ENCODE measurements around the gene IRF2BP2.
"Not testable (repeated sequence)": the region's sequence is repeated elsewhere in the genome, so short reads cannot be mapped to it uniquely, and the experiment has no call there.

Gene IRF2BP2

GRCh38 chr1:234610061-234610665, at the start of gene IRF2BP2:
TSS of gene IRF2BP2 (minus strand) at chr1:234610178. CDS start at chr1:234609494, 684 bp downstream.
- peak; percentile 77 for DNase-seq

GRCh38 chr1:234659538-234659937, 49.6 kb upstream of the IRF2BP2 start:
- DNase-seq: no peak

- DNase-seq: no peak
These were observed 48.2 kb upstream of the IRF2BP2 start for GRCh38 chr1:234658138-234658537.

GRCh38 chr1:234656944-234657654, 47.1 kb upstream of the IRF2BP2 start:
- no peak for DNase-seq

GRCh38 chr1:234656070-234656895, 46.3 kb upstream of the IRF2BP2 start:
- DNase-seq: no peak

- DNase-seq: no peak
These were observed 45.5 kb upstream of the IRF2BP2 start for GRCh38 chr1:234655328-234656069.

- DNase-seq: no peak
These were observed 44.2 kb upstream of the IRF2BP2 start for GRCh38 chr1:234654002-234654733.

- no peak for DNase-seq
These were observed 39.6 kb upstream of the IRF2BP2 start for GRCh38 chr1:234649432-234650081.

- DNase-seq: no peak
These were observed 37.8 kb upstream of the IRF2BP2 start for GRCh38 chr1:234647758-234648157.

- DNase-seq: peak; percentile 40
These were observed 37.3 kb upstream of the IRF2BP2 start for GRCh38 chr1:234647245-234647644.

GRCh38 chr1:234645964-234646363, 36.0 kb upstream of the IRF2BP2 start:
- DNase-seq: no peak

- DNase-seq: no peak
These were observed 35.5 kb upstream of the IRF2BP2 start for GRCh38 chr1:234645474-234645953.

GRCh38 chr1:234644928-234645327, 35.0 kb upstream of the IRF2BP2 start:
- DNase-seq: no peak

- no peak for DNase-seq
These were observed 33.8 kb upstream of the IRF2BP2 start for GRCh38 chr1:234643850-234644134.

- no peak for DNase-seq
These were observed 33.3 kb upstream of the IRF2BP2 start for GRCh38 chr1:234643111-234643849.

- DNase-seq: no peak
These were observed 32.5 kb upstream of the IRF2BP2 start for GRCh38 chr1:234642428-234642827.

GRCh38 chr1:234639961-234640360, 30.0 kb upstream of the IRF2BP2 start:
- DNase-seq: no peak

- peak; percentile 66 for DNase-seq
These were observed 29.1 kb upstream of the IRF2BP2 start for GRCh38 chr1:234638832-234639799.

- not testable (repeated sequence) for DNase-seq
These were observed 24.9 kb upstream of the IRF2BP2 start for GRCh38 chr1:234634922-234635321.

- no peak for DNase-seq
These were observed 24.4 kb upstream of the IRF2BP2 start for GRCh38 chr1:234634387-234634786.

Measured in NCI-H2171 (cell line).